Measurements from ENCODE around the gene PRG3.
"Not testable (repeated sequence)": the region's sequence is repeated elsewhere in the genome, so short reads cannot be mapped to it uniquely, and the experiment has no call there.

Gene PRG3

GRCh38 chr11:57358991-57359390, 22.0 kb downstream of the PRG3 start:
- DNase-seq: no peak

- no peak for DNase-seq
Observed at GRCh38 chr11:57358543-57358961, 22.4 kb downstream of the PRG3 start.

- DNase-seq: no peak
Observed at GRCh38 chr11:57357856-57358255, 23.1 kb downstream of the PRG3 start.

- no peak for DNase-seq
Observed at GRCh38 chr11:57357310-57357709, 23.6 kb downstream of the PRG3 start.

- no peak for DNase-seq
Observed at GRCh38 chr11:57356268-57356667, 24.7 kb downstream of the PRG3 start.

GRCh38 chr11:57354699-57355098, 26.3 kb downstream of the PRG3 start:
- no peak for DNase-seq

GRCh38 chr11:57353852-57354251, 27.1 kb downstream of the PRG3 start:
- DNase-seq: no peak

GRCh38 chr11:57353446-57353845, 27.5 kb downstream of the PRG3 start:
- no peak for DNase-seq

- DNase-seq: no peak
Observed at GRCh38 chr11:57353036-57353435, 27.9 kb downstream of the PRG3 start.

- DNase-seq: peak; percentile 71
Observed at GRCh38 chr11:57349491-57350274, 31.3 kb downstream of the PRG3 start.

- no peak for DNase-seq
Observed at GRCh38 chr11:57348636-57349313, 32.2 kb downstream of the PRG3 start.

GRCh38 chr11:57348052-57348451, 32.9 kb downstream of the PRG3 start:
- DNase-seq: no peak

GRCh38 chr11:57347336-57347735, 33.6 kb downstream of the PRG3 start:
- no peak for DNase-seq

- peak; percentile 83 for DNase-seq
Observed at GRCh38 chr11:57345555-57346211, 35.3 kb downstream of the PRG3 start.

- DNase-seq: no peak
Observed at GRCh38 chr11:57344826-57345225, 36.1 kb downstream of the PRG3 start.

GRCh38 chr11:57343825-57344224, 37.1 kb downstream of the PRG3 start:
- no peak for DNase-seq

GRCh38 chr11:57342702-57343101, 38.2 kb downstream of the PRG3 start:
- DNase-seq: no peak

- no peak for DNase-seq
Observed at GRCh38 chr11:57341250-57341808, 39.6 kb downstream of the PRG3 start.

- no peak for DNase-seq
Observed at GRCh38 chr11:57340039-57340615, 40.8 kb downstream of the PRG3 start.

GRCh38 chr11:57339328-57339727, 41.6 kb downstream of the PRG3 start:
- no peak for DNase-seq

- DNase-seq: no peak
Observed at GRCh38 chr11:57338142-57338541, 42.8 kb downstream of the PRG3 start, which contains the start of gene P2RX3. Gene P2RX3, plus strand, starts transcription at chr11:57338352. Its CDS starts 199 bp downstream, at chr11:57338551.

GRCh38 chr11:57336856-57337255, 44.1 kb downstream of the PRG3 start:
- DNase-seq: not testable (repeated sequence)

GRCh38 chr11:57336111-57336666, 44.8 kb downstream of the PRG3 start:
- DNase-seq: peak; percentile 26
